GM21447 (cell line): ENCODE data around the gene SLC35F3.
"Not testable (repeated sequence)": the region's sequence is repeated elsewhere in the genome, so short reads cannot be mapped to it uniquely, and the experiment has no call there.

Source experiments
- ATAC-seq: cut with Tn5 transposase; IDR thresholded peaks from one replicate; pipeline ENCODE4 v1.9.1; 2021; ENCODE audit not compliant: unreplicated experiment

Gene SLC35F3

GRCh38 chr1:234102583-234102982 lies 198.1 kb downstream of the SLC35F3 start:
- ATAC-seq, result no peak

DNA sequence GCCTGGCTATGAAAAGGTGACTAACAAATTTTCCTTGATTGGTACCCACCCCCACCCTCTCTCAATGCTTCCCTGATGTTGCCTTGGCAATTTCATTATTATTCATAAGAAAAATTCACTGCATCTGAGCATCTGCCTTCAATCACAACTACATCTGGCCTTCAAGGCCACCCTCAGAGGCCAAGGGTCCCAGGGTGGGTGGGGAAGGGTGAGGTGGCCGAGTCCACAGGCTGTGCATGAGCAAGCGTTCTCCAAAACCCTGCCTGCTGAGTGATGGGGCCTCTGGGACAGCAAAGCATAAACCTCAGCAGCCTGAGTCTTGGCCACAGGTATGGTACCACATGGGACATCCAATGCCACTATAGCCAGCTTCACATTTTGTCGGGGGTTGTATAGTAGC lies 198.7 kb downstream of the SLC35F3 start:
- ATAC-seq, result no peak

DNA sequence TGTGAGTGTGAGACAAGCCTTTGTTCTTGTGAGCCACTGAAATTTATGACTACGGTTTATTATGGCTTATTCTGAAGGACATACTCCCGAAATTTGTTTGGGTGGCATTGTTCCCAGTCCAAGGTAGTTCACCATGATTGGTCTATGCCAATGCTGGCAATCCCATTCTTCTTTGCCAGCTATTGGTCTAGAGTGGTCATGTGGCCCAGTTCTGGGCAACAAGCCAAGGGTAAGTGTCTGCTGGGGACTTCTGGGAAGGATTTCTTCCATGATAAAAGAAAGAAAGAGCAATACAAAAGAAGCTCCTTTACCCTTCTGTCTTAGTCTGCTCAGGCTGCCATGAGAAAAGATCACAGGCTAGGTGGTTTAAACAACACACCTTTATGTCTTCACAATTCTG lies 201.6 kb downstream of the SLC35F3 start:
- no peak for ATAC-seq

DNA sequence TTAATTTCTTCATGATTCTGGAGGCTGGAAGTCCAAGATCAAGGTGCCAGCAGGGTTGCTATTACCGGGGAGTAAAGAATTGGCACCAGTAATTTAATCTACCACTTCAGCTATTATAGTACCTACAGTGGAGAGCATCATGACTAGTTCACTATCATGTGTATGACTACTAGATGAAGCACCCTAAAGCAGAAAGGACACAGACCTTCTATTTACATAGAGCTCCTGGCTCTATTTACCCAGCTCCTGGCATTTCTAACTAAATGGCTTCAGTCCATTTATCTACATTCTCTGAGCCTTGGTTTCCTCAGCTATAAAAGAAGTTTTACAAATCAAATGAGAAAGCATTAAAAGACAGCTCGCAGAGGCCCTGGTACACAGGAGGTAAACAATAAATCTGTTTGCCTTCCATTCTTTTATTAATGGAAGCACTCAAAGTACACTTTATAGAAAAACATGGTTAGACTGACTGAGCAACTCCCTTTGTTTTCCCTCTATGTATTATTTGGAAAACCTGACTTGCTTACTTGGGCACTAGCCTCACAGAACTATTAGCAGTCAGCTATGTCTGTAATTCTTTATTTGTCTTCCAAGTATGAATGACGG lies 203.0 kb downstream of the SLC35F3 start:
- ATAC-seq, result no peak

DNA sequence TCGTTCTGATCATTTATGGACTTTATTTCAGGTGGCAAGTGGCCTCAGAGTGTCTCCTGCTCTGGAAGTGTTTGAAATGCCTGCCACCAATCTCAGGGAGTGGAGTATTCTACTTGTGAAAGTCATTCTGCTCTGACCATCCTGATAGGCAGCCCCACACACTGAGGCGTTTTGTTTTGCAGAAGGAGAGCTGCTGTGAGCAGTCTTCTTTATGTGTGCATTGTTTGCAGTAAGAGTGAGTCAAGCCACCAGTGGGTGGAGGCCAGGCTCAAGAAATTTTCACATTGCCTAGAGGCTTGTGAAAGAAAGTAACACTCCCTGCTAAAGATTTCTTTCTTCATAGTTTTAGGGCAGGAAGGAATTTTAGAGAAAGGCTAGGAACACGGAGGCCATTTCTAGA lies 204.4 kb downstream of the SLC35F3 start:
- no peak for ATAC-seq

GRCh38 chr1:234109840-234110239 lies 205.4 kb downstream of the SLC35F3 start:
- no peak for ATAC-seq

- ATAC-seq, result no peak
Observed at GRCh38 chr1:234111458-234112142, 207.1 kb downstream of the SLC35F3 start.

DNA sequence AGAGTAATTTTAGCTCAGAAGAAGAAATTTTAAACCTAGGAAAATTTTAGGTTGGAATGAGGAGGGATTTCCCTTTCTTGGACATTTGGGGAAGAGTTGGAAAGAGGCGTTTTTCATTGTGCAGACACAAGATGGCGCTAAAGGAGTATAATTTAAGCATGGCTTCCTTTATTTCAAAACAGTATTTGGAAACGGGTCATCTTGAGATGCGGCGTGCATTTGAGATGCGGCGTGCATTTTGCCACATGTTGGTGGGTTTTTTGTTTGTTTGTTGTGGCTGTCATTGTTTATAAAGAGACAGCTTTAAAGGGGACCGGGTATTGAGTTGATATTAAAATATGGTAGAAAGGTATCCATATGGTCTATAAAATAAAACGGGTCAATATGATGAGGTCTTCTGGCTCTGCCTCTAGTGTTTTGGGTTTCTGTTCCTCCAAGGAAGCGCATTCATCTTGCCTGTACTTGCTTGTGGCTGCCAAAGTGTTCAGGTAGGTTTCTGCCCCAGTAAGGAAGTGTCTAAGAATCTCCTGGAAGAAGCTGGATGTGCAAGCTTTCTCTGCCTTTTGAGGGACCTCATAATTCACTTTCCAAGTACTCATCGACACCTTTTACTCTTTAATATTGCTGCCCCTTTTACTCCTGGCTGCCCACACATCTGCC lies 210.3 kb downstream of the SLC35F3 start:
- ATAC-seq, result peak; percentile 51

GRCh38 chr1:234118911-234119310 lies 214.4 kb downstream of the SLC35F3 start:
- ATAC-seq, result no peak

- no peak for ATAC-seq
Observed at GRCh38 chr1:234119431-234119830, 215.0 kb downstream of the SLC35F3 start.

DNA sequence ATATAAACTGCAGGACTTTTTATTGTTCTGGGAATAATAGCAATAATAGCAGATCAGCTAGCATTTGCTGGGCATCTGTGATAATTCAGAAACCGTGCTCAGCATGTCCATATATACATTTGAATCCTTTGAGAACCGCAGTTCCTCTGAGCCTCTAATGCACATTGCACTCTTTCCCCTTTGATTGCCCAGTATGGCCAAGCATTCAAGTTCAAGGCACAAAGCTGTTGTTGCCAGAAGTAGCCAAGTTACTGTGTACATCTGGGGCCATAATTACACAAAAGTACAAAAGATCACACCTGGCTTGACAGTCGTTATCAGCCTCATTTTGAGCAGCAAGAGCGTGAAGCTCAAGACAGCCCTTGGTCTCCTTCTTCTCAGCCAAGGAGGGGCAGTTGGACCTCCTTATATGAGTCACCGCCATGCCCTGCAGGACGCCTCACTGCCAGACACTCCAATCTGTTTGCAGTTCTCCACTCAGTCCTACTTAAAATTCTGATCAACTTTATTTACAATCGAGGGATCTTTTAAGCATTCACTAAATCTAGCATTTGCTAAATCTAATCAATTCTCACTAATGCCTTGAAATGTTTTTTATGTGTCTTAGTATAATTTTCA lies 216.0 kb downstream of the SLC35F3 start:
- no peak for ATAC-seq

DNA sequence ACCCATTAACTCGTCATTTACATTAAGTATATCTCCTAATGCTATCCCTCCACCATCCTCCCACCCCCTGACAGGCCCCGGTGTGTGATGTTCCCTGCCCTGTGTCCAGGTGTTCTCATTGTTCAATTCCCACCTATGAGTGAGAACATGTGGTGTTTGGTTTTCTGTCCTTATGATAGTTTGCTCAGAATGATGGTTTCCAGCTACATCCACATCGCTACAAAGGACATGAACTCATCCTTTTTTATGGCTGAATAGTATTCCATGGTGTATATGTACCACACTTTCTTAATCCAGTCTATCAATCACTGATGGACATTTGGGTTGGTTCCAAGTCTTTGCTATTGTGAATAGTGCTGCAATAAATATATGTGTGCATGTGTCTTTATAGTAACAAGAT lies 217.2 kb downstream of the SLC35F3 start:
- ATAC-seq, result not testable (repeated sequence)

DNA sequence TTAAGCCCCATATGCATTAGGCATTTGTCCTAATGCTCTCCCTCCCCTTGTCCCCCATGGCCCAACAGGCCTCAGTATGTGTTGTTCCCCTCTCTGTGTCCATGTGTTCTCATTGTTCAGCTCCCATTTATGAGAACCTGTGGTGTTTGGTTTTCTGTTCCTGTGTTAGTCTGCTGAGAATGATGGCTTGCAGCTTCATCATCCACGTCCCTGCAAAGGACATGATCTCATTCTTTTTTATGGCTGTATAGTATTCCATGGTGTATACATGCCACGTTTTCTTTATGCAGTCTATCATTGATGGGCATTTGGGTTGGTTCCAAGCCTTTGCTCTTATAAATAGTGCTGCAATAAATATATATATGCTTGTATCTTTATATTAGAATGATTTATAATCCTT lies 218.1 kb downstream of the SLC35F3 start:
- ATAC-seq, result not testable (repeated sequence)

GRCh38 chr1:234123867-234124266 lies 219.4 kb downstream of the SLC35F3 start:
- ATAC-seq, result no peak

GRCh38 chr1:234125283-234125682 lies 220.8 kb downstream of the SLC35F3 start:
- no peak for ATAC-seq

DNA sequence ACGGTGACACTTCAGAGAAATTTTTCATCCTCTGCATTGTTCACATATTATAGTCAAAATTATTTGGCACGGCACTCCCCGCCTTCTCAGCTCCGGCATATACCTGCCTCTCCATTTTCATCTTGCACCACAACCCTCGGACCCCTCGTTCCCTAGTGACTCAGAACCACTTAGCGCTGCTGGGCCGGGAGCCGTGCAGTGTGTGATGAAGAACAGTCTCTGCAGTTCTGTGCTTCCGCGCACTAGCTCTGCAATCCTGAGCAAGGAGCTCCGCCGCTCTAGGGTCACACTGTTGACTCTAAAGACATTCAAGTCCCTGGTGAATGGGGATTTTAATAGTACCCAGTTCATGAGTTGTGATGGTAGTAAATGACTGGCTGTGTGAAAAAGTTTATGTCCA lies 221.2 kb downstream of the SLC35F3 start:
- ATAC-seq, result no peak

DNA sequence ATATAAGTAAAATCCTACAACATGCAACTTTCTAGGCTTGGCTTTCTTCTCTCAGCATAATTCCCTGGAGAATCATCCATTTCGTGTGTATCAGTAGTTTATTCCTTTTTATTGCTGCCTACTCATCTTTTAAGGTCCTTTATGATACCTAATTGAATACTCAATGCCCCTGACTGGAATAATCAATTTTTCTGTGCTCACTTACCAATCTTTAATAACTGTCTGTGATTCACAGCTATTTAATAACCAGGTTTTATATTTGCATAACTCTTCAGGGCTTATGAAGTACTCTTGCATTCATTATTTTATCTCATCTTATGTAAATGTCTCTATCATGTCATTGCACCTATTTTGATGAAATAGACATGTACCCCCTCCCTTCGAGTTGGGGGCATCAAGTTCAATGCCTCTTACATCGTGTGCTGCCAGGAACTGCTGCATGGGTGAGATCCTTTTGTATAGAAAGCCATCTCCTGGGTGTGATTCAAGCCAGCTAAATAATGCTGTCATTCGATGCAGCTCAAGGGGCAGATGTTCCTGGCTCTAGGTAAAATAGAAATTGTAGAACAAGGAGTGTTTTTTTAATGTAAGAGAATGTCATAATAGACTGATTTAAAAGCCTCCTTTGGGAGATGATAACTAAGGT lies 222.7 kb downstream of the SLC35F3 start:
- no peak for ATAC-seq

DNA sequence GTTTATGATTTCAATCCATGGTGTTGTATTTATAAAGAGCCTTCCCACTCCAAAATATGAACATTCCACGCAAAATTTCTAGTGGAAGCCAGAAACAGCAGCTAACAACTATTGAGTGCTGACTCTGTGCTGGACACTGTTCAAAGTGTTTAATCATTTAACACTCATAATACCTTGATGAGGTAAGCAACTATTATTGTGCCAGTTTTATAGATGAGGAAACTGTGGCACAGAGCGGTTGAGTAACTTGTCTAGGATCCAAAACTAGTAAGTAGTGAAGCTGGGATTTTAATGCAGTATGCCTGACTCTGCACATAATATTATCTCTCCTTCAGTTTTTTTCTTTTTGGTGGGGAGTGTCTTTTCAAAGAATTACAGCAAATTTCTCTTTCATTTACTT lies 228.3 kb downstream of the SLC35F3 start:
- no peak for ATAC-seq

DNA sequence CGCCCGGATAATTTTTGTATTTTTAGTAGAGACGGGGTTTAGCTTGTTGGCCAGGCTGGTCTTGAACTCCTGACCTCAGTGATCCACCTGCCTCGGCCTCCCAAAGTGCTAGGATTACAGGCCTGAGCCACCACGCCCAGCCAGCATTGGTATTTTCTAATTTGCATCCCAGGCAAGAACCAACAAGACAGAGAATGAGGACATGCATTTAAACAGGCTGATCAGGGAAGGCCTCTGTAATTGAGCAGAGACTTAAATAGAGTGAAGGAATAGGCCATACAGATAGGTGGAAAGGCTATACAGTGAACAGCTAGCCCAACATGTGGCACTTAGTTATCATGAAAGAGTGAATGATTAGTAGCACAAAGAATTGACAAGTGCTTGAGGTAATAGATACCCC lies 230.4 kb downstream of the SLC35F3 start:
- no peak for ATAC-seq

DNA sequence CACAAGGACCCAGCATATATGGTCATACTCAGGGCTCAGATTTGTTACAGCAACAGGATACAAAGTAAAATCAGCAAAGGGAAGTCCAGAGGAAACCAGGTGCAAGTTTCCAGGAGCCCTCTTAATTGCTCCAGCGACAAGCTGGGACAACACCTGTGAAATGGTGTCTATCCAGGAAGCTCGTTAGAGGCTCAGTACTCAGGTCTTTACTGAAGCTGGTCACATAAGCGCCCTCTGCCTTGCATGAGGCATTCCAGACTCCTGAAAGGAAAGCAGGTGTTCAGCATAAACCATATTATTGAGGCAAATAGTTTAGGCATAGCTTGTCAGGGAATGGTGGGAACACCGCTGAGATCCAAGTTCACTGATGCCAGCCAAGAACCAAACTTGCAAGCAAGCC lies 231.0 kb downstream of the SLC35F3 start:
- no peak for ATAC-seq

GRCh38 chr1:234136073-234136472 lies 231.6 kb downstream of the SLC35F3 start:
- no peak for ATAC-seq
